Naive B cell (primary cell): Measurements from ENCODE around the gene SLC19A1. TPM values are rescaled to one million over a fixed set of nuclear protein-coding genes. Genes with fewer than 3 reads are reported as not detected.

Experiments used
- ATAC-seq, 2 donors: fragments of 150-1000 bp; cut with Tn5 transposase; 2 replicates each; pipeline ENCODE4 v1.10.0; 2021; ENCODE audit warnings: low read depth in 2 of 2, mild to moderate bottlenecking in 2 of 2, moderate library complexity in 2 of 2
- DNase-seq: peaks from one replicate; pipeline ENCODE4 v3.0.0; 2022
- H3K27ac Mint-ChIP-seq, 6 donors: one replicate each; pipeline ENCODE4 v1.8.0; 2020 to 2022; ENCODE audit warnings: mild to moderate bottlenecking in 6 of 6, mixed read lengths in 6 of 6, moderate library complexity in 5 of 6, inconsistent platforms in 2 of 6
- H3K27me3 Mint-ChIP-seq, 3 donors: one replicate each; pipeline ENCODE4 v1.8.0; 2021 to 2022; ENCODE audit warnings: mixed read lengths in 3 of 3, mild to moderate bottlenecking in 1 of 3
- H3K36me3 Mint-ChIP-seq, 2 donors: one replicate each; pipeline ENCODE4 v1.8.0; 2020 to 2022; ENCODE audit warnings: mixed read lengths in 2 of 2, inconsistent platforms in 1 of 2, mild to moderate bottlenecking in 1 of 2
- H3K4me1 Mint-ChIP-seq, 3 donors: one replicate each; pipeline ENCODE4 v1.8.0; 2020 to 2022; ENCODE audit warnings: mixed read lengths in 3 of 3, inconsistent platforms in 1 of 3, mild to moderate bottlenecking in 1 of 3, moderate library complexity in 1 of 3
- H3K4me3 Mint-ChIP-seq, 8 donors: one replicate each; pipeline ENCODE4 v1.8.0; 2020 to 2022; ENCODE audit warnings: mild to moderate bottlenecking in 8 of 8, mixed read lengths in 8 of 8, moderate library complexity in 8 of 8, inconsistent platforms in 2 of 8
- H3K9me3 Mint-ChIP-seq, 7 donors: one replicate each; pipeline ENCODE4 v1.8.0; 2020 to 2022; ENCODE audit warnings: mixed read lengths in 7 of 7, mild to moderate bottlenecking in 5 of 7, inconsistent platforms in 2 of 7, moderate library complexity in 1 of 7
- polyA plus RNA-seq, 6 donors: library from polyadenylated mRNA; unstranded; fragments of 300-500 nt; fragmentation: Illumina TruSeq; gene quantifications; one replicate each; pipeline ENCODE4 v1.2.3, GENCODE V29; 2021; ENCODE audit warnings: low read depth in 6 of 6

The SLC19A1 gene
- polyA plus RNA-seq, 6 donors from 2014 or later: 2.9 to 20.0 (median 4.3) TPM

- peaks cover 0 to under 1% (median 0%) of the 10 kb centered on the region in 3 donors for H3K4me1 Mint-ChIP-seq
- H3K9me3 Mint-ChIP-seq: peaks cover 4 to 26% (median 20%) of the 10 kb centered on the region in 7 donors
- ATAC-seq (no peak), DNase-seq (no peak)
- H3K36me3 Mint-ChIP-seq: peaks cover 4 to 21% of the 10 kb centered on the region in 2 donors
- no peak overlapping the region for H3K27ac Mint-ChIP-seq
- H3K27me3 Mint-ChIP-seq: peaks cover 6 to 18% (median 13%) of the 10 kb centered on the region in 3 donors
- H3K4me3 Mint-ChIP-seq: no peak overlapping the region
Observed at GRCh38 chr21:45459171-45460010, 82.8 kb downstream of the SLC19A1 start.

- ATAC-seq (no peak), DNase-seq (no peak)
- no peak overlapping the region for H3K4me3 Mint-ChIP-seq
Observed at GRCh38 chr21:45458281-45459170, 83.7 kb downstream of the SLC19A1 start.

GRCh38 chr21:45457832-45458172 lies 84.4 kb downstream of the SLC19A1 start:
- Mint-ChIP-seq H3K27me3 (peaks cover 6 to 17% (median 13%) of the 10 kb centered on the region in 3 donors), H3K36me3 (peaks cover 4 to 18% of the 10 kb centered on the region in 2 donors), H3K4me1 (peaks cover 0 to 6% (median 0%) of the 10 kb centered on the region in 3 donors), H3K27ac (no peak overlapping the region), H3K9me3 (peaks cover 4 to 18% (median 15%) of the 10 kb centered on the region in 7 donors), H3K4me3 (no peak overlapping the region)
- DNase-seq (no peak), ATAC-seq (no peak)

More at GRCh38 chr21:45458281-45459170, 83.7 kb downstream of the SLC19A1 start:
- Mint-ChIP-seq H3K27ac (no peak overlapping the region), H3K36me3 (peaks cover 4 to 21% of the 10 kb centered on the region in 2 donors), H3K9me3 (peaks cover 4 to 23% (median 18%) of the 10 kb centered on the region in 7 donors), H3K4me1 (no peaks in the 10 kb centered on the region), H3K27me3 (peaks cover 6 to 18% (median 13%) of the 10 kb centered on the region in 3 donors)

DNA sequence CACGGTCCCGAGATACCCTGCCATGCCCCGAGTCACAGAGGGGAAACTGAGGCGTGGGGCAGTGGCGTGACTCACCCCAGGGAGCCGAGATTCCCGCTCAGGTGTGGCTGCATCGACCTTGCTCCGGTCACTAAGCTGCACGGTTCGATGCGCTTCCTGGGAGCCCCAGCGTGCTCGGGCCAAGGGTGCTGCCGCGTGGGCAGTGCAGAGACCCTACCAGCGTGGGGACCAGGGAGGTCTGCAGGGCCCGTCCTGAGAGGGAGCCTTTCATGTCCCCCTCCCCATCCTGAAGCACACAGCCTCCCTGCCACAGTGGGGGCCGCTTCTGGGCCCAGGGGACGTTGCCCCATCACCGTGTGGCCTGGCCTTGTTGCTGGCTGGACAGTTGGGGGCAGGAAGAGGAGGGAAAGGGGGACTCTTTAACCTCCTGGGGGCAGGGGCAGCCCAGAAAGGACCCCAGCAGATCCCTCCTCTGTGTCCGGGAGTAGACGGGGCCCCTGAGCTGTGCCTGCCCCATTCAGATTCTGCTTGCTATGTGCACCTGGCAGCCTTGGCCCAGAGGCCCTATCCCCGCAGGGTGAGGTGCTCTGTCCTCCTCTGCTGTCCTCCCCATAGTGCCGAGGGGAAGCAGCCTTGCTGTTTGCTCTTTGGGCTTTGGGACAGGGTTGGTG lies 84.9 kb downstream of the SLC19A1 start:
- peaks cover 6 to 12% (median 8%) of the 10 kb centered on the region in 3 donors for H3K27me3 Mint-ChIP-seq
- no peak for DNase-seq
- peaks cover 3 to 12% (median 11%) of the 10 kb centered on the region in 7 donors for H3K9me3 Mint-ChIP-seq
- ATAC-seq: no peak
- peaks cover 2 to 13% of the 10 kb centered on the region in 2 donors for H3K36me3 Mint-ChIP-seq
- H3K27ac Mint-ChIP-seq: no peak overlapping the region
- peaks cover 0 to 6% (median 0%) of the 10 kb centered on the region in 3 donors for H3K4me1 Mint-ChIP-seq
- no peak overlapping the region for H3K4me3 Mint-ChIP-seq

- H3K27ac Mint-ChIP-seq: no peak overlapping the region
- DNase-seq (no peak), ATAC-seq (no peak)
- H3K36me3 Mint-ChIP-seq: peaks cover 0 to 7% of the 10 kb centered on the region in 2 donors
- peaks cover 0 to 8% (median 5%) of the 10 kb centered on the region in 7 donors for H3K9me3 Mint-ChIP-seq
- no peak overlapping the region for H3K4me3 Mint-ChIP-seq
- peaks cover 4 to 5% (median 5%) of the 10 kb centered on the region in 3 donors for H3K27me3 Mint-ChIP-seq
- peaks cover 0 to 6% (median 0%) of the 10 kb centered on the region in 3 donors for H3K4me1 Mint-ChIP-seq
Observed at GRCh38 chr21:45456584-45457160, 85.6 kb downstream of the SLC19A1 start.

DNA sequence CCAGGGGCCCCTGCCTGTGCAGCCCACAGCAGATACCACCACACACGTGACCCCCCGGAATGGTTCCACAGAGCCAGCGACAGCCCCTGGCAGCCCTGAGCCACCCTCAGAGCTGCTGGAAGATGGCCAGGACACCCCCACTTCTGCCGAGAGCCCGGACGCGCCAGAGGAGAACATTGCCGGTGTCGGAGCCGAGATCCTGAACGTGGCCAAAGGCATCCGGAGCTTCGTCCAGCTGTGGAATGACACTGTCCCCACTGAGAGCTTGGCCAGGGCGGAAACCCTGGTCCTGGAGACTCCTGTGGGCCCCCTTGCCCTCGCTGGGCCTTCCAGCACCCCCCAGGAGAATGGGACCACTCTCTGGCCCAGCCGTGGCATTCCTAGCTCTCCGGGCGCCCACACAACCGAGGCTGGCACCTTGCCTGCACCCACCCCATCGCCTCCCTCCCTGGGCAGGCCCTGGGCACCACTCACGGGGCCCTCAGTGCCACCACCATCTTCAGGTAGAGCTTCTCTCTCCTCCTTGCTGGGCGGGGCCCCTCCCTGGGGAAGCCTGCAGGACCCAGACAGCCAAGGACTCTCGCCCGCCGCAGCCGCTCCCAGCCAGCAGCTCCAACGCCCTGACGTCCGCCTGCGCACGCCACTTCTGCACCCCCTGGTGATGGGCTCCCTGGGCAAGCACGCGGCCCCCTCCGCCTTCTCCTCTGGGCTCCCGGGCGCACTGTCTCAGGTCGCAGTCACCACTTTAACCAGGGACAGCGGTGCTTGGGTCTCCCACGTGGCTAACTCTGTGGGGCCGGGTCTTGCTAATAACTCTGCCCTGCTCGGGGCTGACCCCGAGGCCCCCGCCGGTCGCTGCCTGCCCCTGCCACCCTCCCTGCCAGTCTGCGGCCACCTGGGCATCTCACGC lies 86.3 kb downstream of the SLC19A1 start:
- no peak overlapping the region for H3K4me3 Mint-ChIP-seq
- peaks cover 0 to 6% (median 0%) of the 10 kb centered on the region in 3 donors for H3K4me1 Mint-ChIP-seq
- H3K27ac Mint-ChIP-seq: no peak overlapping the region
- ATAC-seq (no peak), DNase-seq (no peak)
- H3K9me3 Mint-ChIP-seq: peaks cover 0 to 4% (median 0%) of the 10 kb centered on the region in 7 donors
- H3K27me3 Mint-ChIP-seq: no peaks in the 10 kb centered on the region
- H3K36me3 Mint-ChIP-seq: no peaks in the 10 kb centered on the region

DNA sequence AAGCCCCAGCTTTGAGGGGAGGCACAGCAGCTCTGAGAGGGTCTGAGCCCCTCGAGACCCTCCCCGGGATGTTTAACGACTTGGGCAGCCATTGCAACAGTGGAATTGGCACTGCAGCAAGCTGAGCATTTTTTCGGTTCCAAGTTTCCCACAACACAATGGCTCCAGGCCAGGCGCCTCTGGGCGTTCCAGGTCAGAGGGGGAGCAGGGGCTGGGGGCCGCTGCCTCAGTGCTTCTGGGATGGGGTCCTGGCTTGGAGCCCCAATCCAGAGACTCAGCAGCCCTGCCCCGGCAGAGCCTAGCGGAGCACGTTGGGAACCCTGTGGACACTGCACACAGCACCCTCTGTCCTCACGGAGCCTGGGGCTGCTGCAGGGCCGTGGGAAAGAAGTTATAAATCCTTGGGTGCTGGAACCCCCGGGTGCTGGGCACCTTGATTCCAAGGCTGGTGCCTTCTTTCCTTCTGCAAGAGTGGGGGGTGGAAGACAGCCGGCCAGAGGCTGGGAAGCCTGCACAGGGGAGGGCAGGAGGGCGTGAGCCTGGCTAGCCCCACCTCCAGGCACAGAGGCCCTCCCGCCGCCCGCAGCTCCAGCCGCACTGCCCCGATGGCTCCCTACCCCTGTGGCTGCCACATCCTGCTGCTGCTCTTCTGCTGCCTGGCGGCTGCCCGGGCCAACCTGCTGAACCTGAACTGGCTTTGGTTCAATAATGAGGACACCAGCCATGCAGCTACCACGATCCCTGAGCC lies 87.1 kb downstream of the SLC19A1 start:
- Mint-ChIP-seq H3K27me3 (no peaks in the 10 kb centered on the region), H3K9me3 (peaks cover 0 to 4% (median 0%) of the 10 kb centered on the region in 7 donors), H3K4me3 (no peak overlapping the region), H3K4me1 (peaks cover 0 to 6% (median 0%) of the 10 kb centered on the region in 3 donors), H3K36me3 (no peaks in the 10 kb centered on the region), H3K27ac (no peak overlapping the region)
- DNase-seq (no peak), ATAC-seq (no peak)

- H3K27me3 Mint-ChIP-seq: peaks cover 0 to 4% (median 0%) of the 10 kb centered on the region in 3 donors
- no peak for ATAC-seq
Observed at GRCh38 chr21:45454060-45454925, 87.9 kb downstream of the SLC19A1 start.

DNA sequence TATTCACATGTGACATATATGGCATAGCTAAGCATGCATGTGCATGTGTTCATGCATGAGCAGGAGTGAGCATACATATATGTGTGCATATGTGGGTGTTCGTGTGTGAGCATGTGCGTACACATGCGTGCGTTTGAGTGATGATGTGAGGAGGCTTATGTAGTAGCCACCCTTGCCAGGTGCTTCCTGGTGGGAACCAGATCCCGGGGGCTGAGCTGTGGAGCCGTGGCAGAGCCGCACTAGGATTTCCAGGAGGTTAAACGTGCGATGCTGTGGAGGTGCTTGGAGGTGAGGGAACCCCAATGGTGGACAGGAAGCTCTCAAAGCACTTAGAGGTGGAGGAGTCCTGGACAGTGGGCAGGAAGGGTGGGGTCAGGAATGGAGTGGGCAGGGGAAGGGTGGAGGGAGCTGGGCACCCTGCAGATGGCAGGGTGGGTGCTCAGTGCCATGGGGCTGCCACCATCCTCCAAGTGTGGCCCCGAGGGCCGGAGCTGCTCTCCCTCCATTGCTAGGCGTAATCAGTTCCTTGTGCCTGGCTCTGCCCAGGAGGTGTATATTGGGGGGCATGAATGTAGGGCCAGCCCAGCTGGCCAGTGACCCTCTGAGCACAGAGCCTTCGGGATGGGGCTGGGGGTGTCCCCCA lies 88.8 kb downstream of the SLC19A1 start:
- DNase-seq (no peak), ATAC-seq (no peak)
- Mint-ChIP-seq H3K27me3 (peaks cover 3 to 12% (median 4%) of the 10 kb centered on the region in 3 donors), H3K27ac (peak overlapping the region in 1 of 6 donors; percentile 24), H3K4me3 (no peak overlapping the region), H3K4me1 (peaks cover 0 to 6% (median 0%) of the 10 kb centered on the region in 3 donors), H3K36me3 (no peaks in the 10 kb centered on the region), H3K9me3 (peaks cover 0 to 4% (median 0%) of the 10 kb centered on the region in 7 donors)

More at GRCh38 chr21:45454060-45454925, 87.9 kb downstream of the SLC19A1 start:
- no peak for DNase-seq
- Mint-ChIP-seq H3K36me3 (no peaks in the 10 kb centered on the region), H3K9me3 (peaks cover 0 to 4% (median 0%) of the 10 kb centered on the region in 7 donors), H3K27ac (no peak overlapping the region), H3K4me3 (no peak overlapping the region), H3K4me1 (peaks cover 0 to 6% (median 0%) of the 10 kb centered on the region in 3 donors)

DNA sequence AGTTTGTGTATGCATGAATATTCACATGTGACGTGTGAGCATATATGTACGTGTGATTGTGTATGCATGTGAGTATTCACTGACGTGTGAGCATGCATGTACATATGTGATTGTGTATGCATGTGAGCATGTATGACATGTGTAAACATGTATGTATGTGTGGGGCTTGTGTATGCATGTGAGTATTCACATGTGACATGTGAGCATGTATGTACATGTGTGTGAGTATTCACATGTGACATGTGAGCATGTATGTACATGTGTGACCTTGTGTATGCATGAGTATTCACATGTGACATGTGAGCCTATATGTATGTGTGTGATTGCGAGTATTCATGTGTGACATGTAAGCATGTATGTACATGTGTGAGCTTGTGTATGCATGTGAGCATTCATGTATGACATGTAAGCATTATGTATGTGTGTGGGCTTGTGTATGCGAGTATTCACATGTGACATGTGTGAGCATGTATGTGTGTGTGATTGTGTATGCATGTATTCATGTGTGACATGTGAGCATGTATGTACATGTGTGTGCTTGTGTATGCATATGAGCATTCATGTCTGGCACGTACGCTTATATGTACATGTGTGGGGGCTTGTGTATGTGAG lies 89.4 kb downstream of the SLC19A1 start:
- H3K4me1 Mint-ChIP-seq: peaks cover 0 to 6% (median 0%) of the 10 kb centered on the region in 3 donors
- H3K36me3 Mint-ChIP-seq: no peaks in the 10 kb centered on the region
- ATAC-seq (no peak), DNase-seq (no peak)
- H3K4me3 Mint-ChIP-seq: no peak overlapping the region
- H3K27me3 Mint-ChIP-seq: peaks cover 8 to 19% (median 10%) of the 10 kb centered on the region in 3 donors
- peaks cover 0 to 5% (median 0%) of the 10 kb centered on the region in 7 donors for H3K9me3 Mint-ChIP-seq
- H3K27ac Mint-ChIP-seq: no peak overlapping the region
